PC-3 (cell line): ENCODE data around the gene ANKH. TPM values are rescaled to one million over a fixed set of nuclear protein-coding genes. Genes with fewer than 3 reads are reported as not detected.

Source experiments
- ATAC-seq: fragments of 200-7000 bp; cut with Tn5 transposase; 2 replicates; pipeline ENCODE4 v1.9.1; 2020; ENCODE audit warnings: mild to moderate bottlenecking, moderate library complexity
- BruUV-seq: library from RNA; stranded (reverse); fragments of 400-500 nt; replicated peaks from 2 replicates; lab custom pipeline; 2021; lab: Mats Ljungman, UMichigan
- CTCF ChIA-PET: fragments of 300-600 bp; sonication (Branson Sonifier 250); formaldehyde crosslinking; loops from one replicate; lab custom pipeline; 2022; ENCODE audit warnings: antibody characterized with exemption; lab: Charles Lee
- POLR2A ChIA-PET: fragments of 300-600 bp; sonication (Branson Sonifier 250); formaldehyde crosslinking; loops from one replicate; lab custom pipeline; 2022; ENCODE audit warnings: antibody characterized with exemption; ENCODE audit not compliant: unreplicated experiment; lab: Charles Lee
- DNase-seq: peaks from one replicate; pipeline ENCODE4 v3.0.0-alpha.2; 2015
- H2AFZ ChIP-seq: fragments of 300-600 bp; sonication (generic); 2 replicates; pipeline ENCODE4 v1.6.0; 2016; ENCODE audit warnings: antibody characterized with exemption, low read length
- H3F3A ChIP-seq: fragments of 300-600 bp; sonication (generic); one replicate; pipeline ENCODE4 v1.6.0; 2017; ENCODE audit warnings: antibody characterized with exemption, low read length, control low read depth, mild to moderate bottlenecking; ENCODE audit not compliant: unreplicated experiment
- H3K27ac ChIP-seq: fragments of 300-600 bp; sonication (generic); 2 replicates; pipeline ENCODE4 v1.5.1; 2016; ENCODE audit warnings: mild to moderate bottlenecking, low read length
- H3K27me3 ChIP-seq: fragments of 300-600 bp; sonication (generic); 2 replicates; pipeline ENCODE4 v1.6.1; 2016; ENCODE audit warnings: low read length, mixed read lengths
- H3K36me3 ChIP-seq: fragments of 300-600 bp; sonication (generic); 2 replicates; pipeline ENCODE4 v1.6.1; 2016; ENCODE audit warnings: low read depth, mixed run types, low read length, mixed read lengths
- H3K4me1 ChIP-seq: fragments of 300-600 bp; sonication (generic); 2 replicates; pipeline ENCODE4 v1.5.1; 2016; ENCODE audit warnings: low read length; ENCODE audit not compliant: insufficient read depth
- H3K4me2 ChIP-seq: fragments of 300-600 bp; sonication (generic); 2 replicates; pipeline ENCODE4 v1.6.0; 2016; ENCODE audit warnings: low read length
- H3K4me3 ChIP-seq: fragments of 300-600 bp; sonication (generic); 2 replicates; pipeline ENCODE4 v1.5.1; 2016; ENCODE audit warnings: mild to moderate bottlenecking, low read length, mixed read lengths
- H3K79me2 ChIP-seq: fragments of 300-600 bp; sonication (generic); 2 replicates; pipeline ENCODE4 v1.6.1; 2017; ENCODE audit warnings: low read length, mixed read lengths
- H3K9ac ChIP-seq: fragments of 300-600 bp; sonication (generic); 2 replicates; pipeline ENCODE4 v1.6.0; 2016; ENCODE audit warnings: mild to moderate bottlenecking, low read length
- H3K9me2 ChIP-seq: fragments of 300-600 bp; sonication (generic); replicated peaks from 2 replicates; pipeline ENCODE4 v1.6.1; 2016; ENCODE audit warnings: mixed run types, low read length, mixed read lengths
- H3K9me3 ChIP-seq: fragments of 300-600 bp; sonication (generic); 2 replicates; pipeline ENCODE4 v1.6.1; 2016; ENCODE audit warnings: low read length, mixed read lengths
- H4K20me1 ChIP-seq: fragments of 300-600 bp; sonication (generic); 2 replicates; pipeline ENCODE4 v1.6.1; 2016; ENCODE audit warnings: low read length, mixed read lengths
- CTCF ChIP-seq: fragments of 300-600 bp; sonication (generic); conservative IDR thresholded peaks from 2 replicates; pipeline ENCODE4 v1.5.1; 2017; ENCODE audit warnings: antibody characterized with exemption, low read depth, mild to moderate bottlenecking, low read length
- EZH2 ChIP-seq: fragments of 300-600 bp; sonication (generic); IDR thresholded peaks from one replicate; pipeline ENCODE4 v1.6.1; 2017; ENCODE audit warnings: antibody characterized with exemption, mild to moderate bottlenecking, low read length; ENCODE audit not compliant: unreplicated experiment
- EZH2phosphoT487 ChIP-seq: fragments of 300-600 bp; sonication (generic); IDR thresholded peaks from 2 replicates; pipeline ENCODE4 v1.6.1; 2018; ENCODE audit warnings: mild to moderate bottlenecking, antibody characterized with exemption, low read length, borderline replicate concordance
- intact Hi-C: fragments of 100-400 bp; cut with micrococcal nuclease; formaldehyde crosslinking; loops from 2 replicates; pipeline ENCODE4 v1.9.0; 2023
- total RNA-seq: library from RNA; depleted of rRNA; stranded (reverse); fragments of >200 nt; gene quantifications from 2 replicates; pipeline ENCODE4 v1.2.3, GENCODE V29; 2014

The ANKH gene
- total RNA-seq, 1 experiment from 2014 or later: 11.6 TPM

- H3K79me2 ChIP-seq: no peaks in the 10 kb centered on the region
- ATAC-seq: no peak
- no peaks in the 10 kb centered on the region for H3K27me3 ChIP-seq
- TF ChIP-seq EZH2 (no peak), EZH2phosphoT487 (no peak), CTCF (no peak)
- H3K4me3 ChIP-seq: no peak overlapping the region
- H4K20me1 ChIP-seq: no peaks in the 10 kb centered on the region
- H3F3A ChIP-seq: no peaks in the 10 kb centered on the region
- POLR2A ChIA-PET: no interaction called here
- no peak overlapping the region for H3K4me2 ChIP-seq
- BruUV-seq: no TSS peak
- intact Hi-C loops: no loop called here
- H2AFZ ChIP-seq: no peak overlapping the region
- peaks cover 11% of the 10 kb centered on the region for H3K4me1 ChIP-seq
- CTCF ChIA-PET: no interaction called here
- DNase-seq: no peak
- H3K9me2 ChIP-seq: no peaks in the 10 kb centered on the region
- H3K9ac ChIP-seq: no peak overlapping the region
- H3K36me3 ChIP-seq: no peaks in the 10 kb centered on the region
- no peak overlapping the region for H3K27ac ChIP-seq
- no peaks in the 10 kb centered on the region for H3K9me3 ChIP-seq
These were observed 81.4 kb downstream of the ANKH start for GRCh38 chr5:14790220-14790619.

- Histone ChIP-seq H3K27ac (peak overlapping the region; percentile 47), H3K4me2 (0 out of 2 replicates have a peak overlapping the region, but pooled peaks have one; percentile 12), H3F3A (no peaks in the 10 kb centered on the region), H2AFZ (no peak overlapping the region), H4K20me1 (no peaks in the 10 kb centered on the region), H3K79me2 (no peaks in the 10 kb centered on the region), H3K27me3 (no peaks in the 10 kb centered on the region), H3K9me3 (0 out of 2 replicates have a peak, but pooled peaks cover 6% of the 10 kb centered on the region), H3K4me1 (peaks cover 11% of the 10 kb centered on the region), H3K9ac (peak overlapping the region; percentile 6; the same call in 1 of the 2 replicates), H3K4me3 (no peak overlapping the region), H3K9me2 (no peaks in the 10 kb centered on the region), H3K36me3 (no peaks in the 10 kb centered on the region; the same call in 1 of the 2 replicates)
- TF ChIP-seq EZH2: no peak
- no peak for TF ChIP-seq CTCF
- TF ChIP-seq EZH2phosphoT487: no peak
- BruUV-seq: no TSS peak
- peak; percentile 92 for ATAC-seq
- intact Hi-C loops: no loop called here
- POLR2A ChIA-PET: no interaction called here
- DNase-seq: peak; percentile 67
- CTCF ChIA-PET: no interaction called here
These were observed 83.6 kb downstream of the ANKH start for GRCh38 chr5:14787801-14788579.

- ChIA-PET POLR2A (no interaction called here), CTCF (no interaction called here)
- no peaks in the 10 kb centered on the region for H3K79me2 ChIP-seq
- H3F3A ChIP-seq: no peaks in the 10 kb centered on the region
- no peak for DNase-seq
- H3K9ac ChIP-seq: no peak overlapping the region
- peaks cover 10% of the 10 kb centered on the region for H3K4me1 ChIP-seq
- H3K36me3 ChIP-seq: no peaks in the 10 kb centered on the region; the same call in 1 of the 2 replicates
- no peak overlapping the region for H3K27ac ChIP-seq
- no peak overlapping the region for H3K4me2 ChIP-seq
- 0 out of 2 replicates have a peak, but pooled peaks cover 6% of the 10 kb centered on the region for H3K9me3 ChIP-seq
- BruUV-seq: no TSS peak
- intact Hi-C loops: no loop called here
- no peaks in the 10 kb centered on the region for H4K20me1 ChIP-seq
- TF ChIP-seq EZH2phosphoT487 (no peak), EZH2 (no peak), CTCF (no peak)
- no peak overlapping the region for H2AFZ ChIP-seq
- ATAC-seq: no peak
- no peak overlapping the region for H3K4me3 ChIP-seq
- no peaks in the 10 kb centered on the region for H3K27me3 ChIP-seq
- H3K9me2 ChIP-seq: no peaks in the 10 kb centered on the region
These were observed 87.9 kb downstream of the ANKH start for GRCh38 chr5:14783691-14784090.
